HG02798 (cell line): Measurements from ENCODE around the gene FGD2.
A peak's percentile ranks its signal among the peaks of the same experiment; 100 is the strongest.
"Not testable (repeated sequence)": the region's sequence is repeated elsewhere in the genome, so short reads cannot be mapped to it uniquely, and the experiment has no call there.

Experiments
- ATAC-seq: cut with Tn5 transposase; IDR thresholded peaks from one replicate; pipeline ENCODE4 v1.9.1; 2021; ENCODE audit warnings: mild to moderate bottlenecking; ENCODE audit not compliant: unreplicated experiment, poor library complexity

The FGD2 gene

DNA sequence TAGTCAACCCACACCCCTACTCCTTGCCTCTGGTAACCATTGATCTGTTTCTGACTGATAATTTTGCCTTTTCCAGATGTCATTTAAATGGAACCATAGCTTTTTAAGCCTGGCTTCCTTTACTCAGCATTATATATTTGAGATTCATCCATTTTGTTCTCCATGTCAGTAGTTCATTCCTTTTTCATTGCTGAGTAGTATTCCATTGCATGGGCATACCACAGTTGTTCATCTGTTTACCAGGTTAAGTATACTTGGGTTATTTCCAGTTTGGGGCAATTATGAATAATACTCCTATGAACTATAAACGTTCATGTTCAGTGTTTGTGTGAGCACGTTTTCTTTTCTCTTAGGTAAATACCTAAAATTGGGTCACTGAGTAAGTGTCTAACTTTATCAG, 25.1 kb downstream of the FGD2 start:
- no peak for ATAC-seq

DNA sequence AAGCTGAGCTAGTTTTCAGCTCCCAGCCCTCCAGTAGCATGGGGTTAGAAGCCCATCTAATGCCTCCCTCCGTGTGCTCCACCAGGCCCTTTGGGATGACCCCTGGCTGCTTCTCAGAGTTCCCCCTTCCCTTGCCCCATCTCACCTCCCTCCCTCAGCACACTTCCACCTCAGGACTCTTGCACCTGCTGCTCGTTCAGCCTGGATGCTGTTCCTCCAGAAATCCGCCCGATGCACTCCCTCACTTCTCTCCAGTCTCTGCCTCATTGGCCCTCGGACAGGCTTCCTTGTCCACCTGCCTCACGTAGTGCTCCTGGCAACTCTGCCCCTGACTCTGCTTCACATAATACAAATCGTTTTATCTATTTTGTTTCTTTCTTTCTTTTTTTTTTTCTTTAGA, 26.8 kb downstream of the FGD2 start:
- ATAC-seq, result no peak

DNA sequence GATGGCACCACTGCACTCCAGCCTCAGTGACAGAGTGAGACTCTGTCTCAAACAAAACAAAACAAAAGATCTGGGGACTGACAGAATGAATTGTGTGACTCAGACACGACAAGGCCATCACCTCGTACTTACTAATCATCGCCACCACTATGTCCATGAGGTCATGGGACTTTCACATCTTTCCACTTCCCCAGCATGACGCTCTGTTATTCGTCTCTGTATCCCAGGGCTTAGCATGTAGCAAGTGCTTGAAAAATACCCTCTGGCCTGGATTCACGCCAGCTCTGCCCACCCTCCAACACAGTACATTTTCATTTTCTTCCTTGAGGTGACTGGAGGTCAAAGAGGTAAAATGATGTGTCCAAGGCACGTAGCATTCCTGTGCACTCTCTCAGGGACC, 27.8 kb downstream of the FGD2 start:
- no peak for ATAC-seq

GRCh38 chr6:37033819-37034795, 28.7 kb downstream of the FGD2 start:
- no peak for ATAC-seq

GRCh38 chr6:37036146-37036545, 30.7 kb downstream of the FGD2 start:
- no peak for ATAC-seq

- ATAC-seq, result no peak
These were observed 33.1 kb downstream of the FGD2 start for GRCh38 chr6:37038292-37039198.

GRCh38 chr6:37039958-37040357, 34.5 kb downstream of the FGD2 start:
- no peak for ATAC-seq

DNA sequence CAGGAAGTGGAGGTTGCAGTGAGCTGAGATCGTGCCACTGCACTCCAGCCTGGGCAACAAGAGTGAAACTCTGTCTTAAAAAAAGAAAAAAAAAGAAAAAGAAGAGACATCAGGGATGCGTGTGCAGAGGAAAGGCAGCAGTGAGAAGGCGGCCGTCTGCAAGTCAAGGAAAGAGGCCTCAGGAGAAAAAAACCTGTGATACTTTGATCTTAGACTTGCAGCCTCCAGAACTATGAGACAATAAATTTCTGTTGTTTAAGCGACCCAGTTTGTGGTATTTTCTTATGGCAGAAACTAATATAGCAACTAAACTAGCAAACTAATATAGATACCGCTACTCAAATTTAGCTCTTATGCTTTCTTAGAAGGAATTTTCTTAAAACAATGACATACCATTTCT, 36.1 kb downstream of the FGD2 start:
- no peak for ATAC-seq

DNA sequence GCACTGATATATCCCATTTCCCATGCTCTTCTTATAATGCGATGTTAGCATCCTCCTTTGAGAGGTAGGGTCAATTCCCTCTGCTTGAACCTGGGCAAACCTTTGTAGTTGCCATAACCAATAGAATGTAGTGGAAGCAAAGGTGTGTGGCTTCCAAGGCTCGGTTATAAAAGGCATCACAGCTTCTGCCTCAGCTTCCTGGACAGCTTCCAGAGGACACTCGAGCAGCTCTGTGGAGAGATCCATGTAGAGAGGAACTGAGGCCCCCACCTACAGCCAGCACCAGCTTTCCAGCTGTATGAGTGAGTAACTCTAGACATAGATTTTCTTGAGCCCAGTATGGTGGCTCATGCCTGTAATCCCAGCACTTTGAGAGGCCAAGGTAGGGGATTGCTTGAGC, 36.7 kb downstream of the FGD2 start:
- no peak for ATAC-seq

DNA sequence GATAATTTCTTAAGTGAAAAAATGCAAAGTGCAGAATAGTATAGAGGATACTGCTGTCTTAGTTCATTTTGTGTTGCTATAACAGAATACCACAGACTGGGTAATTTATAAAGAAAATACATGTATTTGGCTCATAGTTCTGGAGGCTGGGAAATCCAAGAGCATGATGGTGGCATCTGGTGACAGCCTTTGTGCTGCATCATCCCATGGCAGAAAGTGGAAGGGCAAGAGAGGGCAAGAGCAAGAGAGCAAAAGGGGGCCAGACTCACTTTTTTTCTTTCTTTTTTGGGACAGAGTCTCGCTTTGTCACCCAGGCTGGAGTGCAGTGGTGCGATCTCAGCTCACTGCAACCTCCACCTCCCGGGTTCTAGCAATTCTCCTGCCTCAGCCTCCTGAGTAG, 37.6 kb downstream of the FGD2 start:
- ATAC-seq, result not testable (repeated sequence)

GRCh38 chr6:37047346-37047688, 41.9 kb downstream of the FGD2 start:
- ATAC-seq, result no peak

DNA sequence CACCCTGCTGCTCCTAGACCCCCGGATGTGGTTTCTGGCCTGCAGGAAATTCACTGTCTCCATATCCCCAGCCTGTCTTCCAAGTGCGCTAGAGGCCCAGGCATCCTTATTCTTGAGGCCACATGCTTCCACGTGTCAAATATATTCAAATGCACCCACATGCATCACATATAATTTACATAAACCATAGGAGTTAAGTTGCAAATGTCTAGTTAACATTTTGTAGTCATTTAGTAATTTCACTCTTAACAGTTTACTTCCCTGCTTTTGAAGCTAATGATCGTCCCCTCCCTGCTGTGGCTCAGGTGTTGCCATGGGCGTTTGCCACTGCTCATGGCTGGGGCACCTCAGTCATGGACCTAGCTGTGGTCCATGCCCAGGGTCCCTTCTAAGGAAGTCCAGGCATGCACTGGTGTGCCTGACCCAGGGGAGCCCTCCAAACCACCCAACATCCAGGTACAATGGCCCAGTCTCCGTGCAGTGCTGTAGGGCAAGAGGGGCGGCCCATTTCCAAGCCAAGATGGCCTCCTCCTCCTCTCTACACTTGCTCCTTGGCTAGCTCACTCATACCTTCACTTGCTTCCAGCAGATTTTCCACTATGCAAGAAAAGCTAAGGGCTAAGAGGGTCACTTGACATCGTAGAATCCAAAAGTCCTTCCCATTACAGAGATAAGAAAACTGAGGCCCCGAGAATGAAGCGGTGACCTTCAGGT, 42.4 kb downstream of the FGD2 start:
- no peak for ATAC-seq

DNA sequence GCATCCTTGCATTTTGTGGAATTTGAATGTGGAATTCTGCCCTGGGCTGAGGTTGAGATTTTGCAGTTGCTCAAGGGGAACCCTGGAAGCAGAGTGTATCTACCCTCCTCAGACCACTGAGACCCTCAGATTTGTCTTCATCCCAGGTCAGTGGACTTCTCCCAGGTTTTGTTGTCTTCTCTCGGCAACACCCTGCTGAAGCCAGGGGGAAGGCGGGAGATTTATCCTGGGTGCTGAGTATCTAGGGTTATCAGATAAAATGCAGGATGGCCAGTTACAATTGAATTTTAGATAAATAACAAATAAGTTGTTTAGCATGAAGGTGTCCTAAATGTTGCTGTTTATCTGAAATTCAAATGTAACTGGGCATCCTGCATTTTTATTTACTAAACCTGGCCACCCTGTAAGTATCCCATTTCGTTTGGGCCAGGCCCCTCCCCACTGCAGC, 43.0 kb downstream of the FGD2 start:
- ATAC-seq, result no peak

GRCh38 chr6:37048851-37049757, 43.6 kb downstream of the FGD2 start:
- ATAC-seq, result peak; percentile 59

DNA sequence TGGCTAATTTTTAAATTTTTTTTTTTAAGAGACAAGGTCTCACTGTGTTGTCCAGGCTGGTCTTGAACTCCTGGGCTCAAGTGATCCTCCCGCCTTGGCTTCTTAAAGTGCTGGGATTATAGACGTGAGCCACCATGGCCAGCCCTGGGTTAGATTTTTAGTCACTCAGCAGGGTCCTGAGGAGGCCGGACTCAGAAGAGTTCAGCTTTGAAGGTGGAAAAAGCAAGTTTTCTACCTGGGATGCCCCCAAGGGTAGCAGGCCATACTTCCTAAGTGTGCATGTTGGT, 44.2 kb downstream of the FGD2 start:
- ATAC-seq, result no peak

DNA sequence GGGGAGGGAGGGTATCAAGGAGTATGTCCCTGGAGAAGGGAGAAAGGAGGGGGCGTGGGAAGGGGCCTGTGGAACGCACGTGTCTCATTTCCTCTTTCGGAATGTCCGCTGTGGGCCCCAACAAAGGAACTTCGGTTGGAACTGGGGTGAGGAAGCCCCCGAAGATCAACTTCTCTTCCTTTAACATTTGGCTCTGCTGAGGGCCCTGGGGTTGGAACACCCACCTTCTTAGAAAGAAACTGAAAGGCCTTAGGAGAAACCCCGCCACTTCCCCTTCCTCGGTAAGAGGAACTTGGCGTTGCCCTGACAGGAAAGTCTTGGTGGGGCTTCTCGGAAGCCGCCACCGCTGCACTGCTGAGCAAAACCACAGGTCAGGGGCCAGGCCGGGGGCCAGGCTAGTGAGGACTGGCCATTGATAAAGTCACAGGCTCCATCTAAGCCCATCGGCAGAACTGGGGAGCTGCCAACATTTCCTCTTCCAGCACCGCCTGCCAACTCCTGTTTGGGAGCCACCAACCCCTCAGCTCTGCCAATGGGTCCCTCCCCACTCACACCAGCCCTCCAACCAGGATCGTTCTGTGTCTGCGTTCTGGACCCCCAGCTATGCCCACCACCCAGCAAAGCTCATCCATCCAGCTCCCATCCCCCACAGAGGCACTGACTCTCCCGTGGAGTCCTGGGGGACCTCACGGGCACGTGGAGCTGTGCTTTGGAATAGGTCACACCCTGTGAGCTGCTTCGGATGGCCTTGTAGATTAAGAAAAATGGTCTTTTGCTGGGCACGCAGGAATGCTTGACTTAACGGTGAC, 44.8 kb downstream of the FGD2 start:
- peak; percentile 32 for ATAC-seq

DNA sequence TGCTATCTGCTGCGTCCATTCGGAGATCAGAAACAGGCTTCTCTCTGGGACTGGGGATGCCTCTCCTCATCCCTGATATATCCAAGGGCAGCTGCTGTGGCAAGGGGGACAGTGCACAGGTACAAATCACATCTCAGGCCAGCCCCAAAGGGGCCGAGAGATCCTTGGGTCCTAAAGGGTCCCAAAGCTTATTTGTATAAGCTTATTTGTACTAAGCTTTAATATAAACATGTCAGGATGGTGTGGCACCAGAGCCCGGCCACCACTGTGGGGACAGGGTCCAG, 45.3 kb downstream of the FGD2 start:
- no peak for ATAC-seq

- ATAC-seq, result peak; percentile 31
These were observed 45.9 kb downstream of the FGD2 start for GRCh38 chr6:37051138-37052026.
